ENCODE data around the gene ARHGAP45.

- TF ChIP-seq POLR2A (IDR thresholded peaks at IDR 0.05), result no peak
- TF ChIP-seq, protein P1, sequence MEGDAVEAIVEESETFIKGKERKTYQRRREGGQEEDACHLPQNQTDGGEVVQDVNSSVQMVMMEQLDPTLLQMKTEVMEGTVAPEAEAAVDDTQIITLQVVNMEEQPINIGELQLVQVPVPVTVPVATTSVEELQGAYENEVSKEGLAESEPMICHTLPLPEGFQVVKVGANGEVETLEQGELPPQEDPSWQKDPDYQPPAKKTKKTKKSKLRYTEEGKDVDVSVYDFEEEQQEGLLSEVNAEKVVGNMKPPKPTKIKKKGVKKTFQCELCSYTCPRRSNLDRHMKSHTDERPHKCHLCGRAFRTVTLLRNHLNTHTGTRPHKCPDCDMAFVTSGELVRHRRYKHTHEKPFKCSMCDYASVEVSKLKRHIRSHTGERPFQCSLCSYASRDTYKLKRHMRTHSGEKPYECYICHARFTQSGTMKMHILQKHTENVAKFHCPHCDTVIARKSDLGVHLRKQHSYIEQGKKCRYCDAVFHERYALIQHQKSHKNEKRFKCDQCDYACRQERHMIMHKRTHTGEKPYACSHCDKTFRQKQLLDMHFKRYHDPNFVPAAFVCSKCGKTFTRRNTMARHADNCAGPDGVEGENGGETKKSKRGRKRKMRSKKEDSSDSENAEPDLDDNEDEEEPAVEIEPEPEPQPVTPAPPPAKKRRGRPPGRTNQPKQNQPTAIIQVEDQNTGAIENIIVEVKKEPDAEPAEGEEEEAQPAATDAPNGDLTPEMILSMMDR (IDR thresholded peaks at IDR 0.05), result no peak
Observed at GRCh38 chr19:1093330-1093729, 26.4 kb downstream of the ARHGAP45 start.

All from testis (tissue), 2 donors.